Esophagus squamous epithelium (tissue), 5 donors: Measurements from ENCODE around the gene CDC42BPB. TPM values are rescaled to one million over a fixed set of nuclear protein-coding genes. Genes with fewer than 3 reads are reported as not detected.

Experiments
- DNase-seq: peaks from one replicate; lab custom pipeline; 2025; lab: John Stamatoyannopoulos, UW
- H3K27ac ChIP-seq, 4 donors: fragments of 200-600 bp; sonication (generic); one replicate each; pipeline ENCODE4 v1.5.1; 2016 to 2019; ENCODE audit warnings: mild to moderate bottlenecking in 1 of 4
- H3K27me3 ChIP-seq, 4 donors: fragments of 200-600 bp; sonication (generic); 1 replicate in 3 of 4; 2 replicates in 1 of 4; pipeline versions ENCODE4 v1.5.1 to v1.6.0; 2017 to 2021; ENCODE audit warnings: antibody characterized with exemption in 1 of 4
- H3K36me3 ChIP-seq, 3 donors: fragments of 200-600 bp; sonication (generic); one replicate each; pipeline ENCODE4 v1.5.1; 2016 to 2019
- H3K4me1 ChIP-seq, 3 donors: fragments of 200-600 bp; sonication (generic); one replicate each; pipeline ENCODE4 v1.5.1; 2017 to 2019
- H3K4me3 ChIP-seq, 4 donors: fragments of 200-600 bp; sonication (generic); 1 replicate in 3 of 4; 2 replicates in 1 of 4; pipeline ENCODE4 v1.5.1; 2016 to 2019; ENCODE audit warnings: mild to moderate bottlenecking in 2 of 4, moderate library complexity in 1 of 4
- H3K9me3 ChIP-seq, 3 donors: fragments of 200-600 bp; sonication (generic); one replicate each; pipeline ENCODE4 v1.5.1; 2016 to 2019
- CTCF ChIP-seq, 6 experiments: fragments of 450-650 bp in 4 of 6; fragments of 200-600 bp in 2 of 6; sonication (generic) in 2 of 6; IDR thresholded peaks; one replicate each; pipeline ENCODE4 v1.5.1; 2016 to 2019; ENCODE audit warnings: antibody characterized with exemption in 6 of 6, mild to moderate bottlenecking in 4 of 6, moderate library complexity in 4 of 6
- POLR2A ChIP-seq, 4 donors: fragments of 450-650 bp; IDR thresholded peaks; one replicate each; pipeline ENCODE4 v1.6.1; 2017; ENCODE audit warnings: antibody characterized with exemption in 4 of 4, mild to moderate bottlenecking in 4 of 4, moderate library complexity in 3 of 4
- WGBS, 2 donors: methylation state at CpG; one replicate each; pipeline ENCODE4 v1.1.5; 2018; 5-methylcytosine and 5-hydroxymethylcytosine counted together
- intact Hi-C: fragments of 100-400 bp; cut with DNase I; formaldehyde crosslinking; loops from one replicate; pipeline ENCODE4 v1.15.0; 2022
- total RNA-seq, 4 donors: library from RNA; depleted of rRNA; stranded (reverse); fragments of >200 nt; gene quantifications; one replicate each; pipeline ENCODE4 v1.1.0, GENCODE V29; 2016
- donor health status: DM: yes; HTN: yes; CAD: no.

CDC42BPB gene
- total RNA-seq, 4 donors from 2014 or later, result 43.7 to 98.2 (median 81.2) TPM

GRCh38 chr14:102916347-102917055 lies 140.8 kb downstream of the CDC42BPB start:
- peaks cover 0 to 12% (median 0%) of the 10 kb centered on the region in 3 donors for H3K36me3 ChIP-seq
- peaks cover 0 to 3% (median 0%) of the 10 kb centered on the region in 4 donors for H3K27me3 ChIP-seq
- WGBS, 2 donors, result 77 to 78% methylated on average over 10 to 13 of the region's 18 CpGs
- no peaks in the 10 kb centered on the region for H3K4me1 ChIP-seq
- no peaks in the 10 kb centered on the region for H3K9me3 ChIP-seq
- intact Hi-C loops, result no loop called here
- DNase-seq, result no peak
- no peak overlapping the region for H3K4me3 ChIP-seq
- TF ChIP-seq POLR2A (IDR thresholded peaks at IDR 0.05) (no peak), CTCF (IDR thresholded peaks at IDR 0.05) (no peak)
- H3K27ac ChIP-seq, result no peak overlapping the region

- no peak overlapping the region for H3K4me3 ChIP-seq
- no peak overlapping the region for H3K27ac ChIP-seq
- intact Hi-C loops, result no loop called here
- WGBS, 2 donors, result 71 to 89% methylated on average over 4 to 6 of the region's 19 CpGs
- H3K36me3 ChIP-seq, result peaks cover 0 to 14% (median 0%) of the 10 kb centered on the region in 3 donors
- no peaks in the 10 kb centered on the region for H3K9me3 ChIP-seq
- H3K4me1 ChIP-seq, result no peaks in the 10 kb centered on the region
- H3K27me3 ChIP-seq, result no peaks in the 10 kb centered on the region
- no peak for DNase-seq
- TF ChIP-seq CTCF (IDR thresholded peaks at IDR 0.05) (no peak), POLR2A (IDR thresholded peaks at IDR 0.05) (no peak)
Observed at GRCh38 chr14:102915292-102916110, 141.8 kb downstream of the CDC42BPB start.

GRCh38 chr14:102914474-102915291 lies 142.7 kb downstream of the CDC42BPB start:
- Histone ChIP-seq H3K9me3 (no peaks in the 10 kb centered on the region), H3K36me3 (peaks cover 0 to 14% (median 0%) of the 10 kb centered on the region in 3 donors), H3K27me3 (no peaks in the 10 kb centered on the region), H3K4me3 (no peak overlapping the region), H3K4me1 (no peaks in the 10 kb centered on the region), H3K27ac (no peak overlapping the region)
- WGBS, 2 donors, result 64% methylated on average over 8 of the region's 26 CpGs; no CpG with 5 or more reads in 1 of the 2 donors
- TF ChIP-seq CTCF (IDR thresholded peaks at IDR 0.05) (no peak), POLR2A (IDR thresholded peaks at IDR 0.05) (no peak)
- DNase-seq, result no peak
- intact Hi-C loops, result loop anchor here (5.0 kb wide), 1 partner anchor 142 kb away; no protein-coding TSS in a partner anchor

GRCh38 chr14:102913341-102914211 lies 143.8 kb downstream of the CDC42BPB start:
- 84 to 92% methylated on average over 7 to 17 of the region's 28 CpGs for WGBS, 2 donors
- Histone ChIP-seq H3K27me3 (no peaks in the 10 kb centered on the region), H3K4me1 (no peaks in the 10 kb centered on the region), H3K9me3 (no peaks in the 10 kb centered on the region), H3K4me3 (no peak overlapping the region), H3K27ac (no peak overlapping the region), H3K36me3 (peaks cover 0 to 21% (median 0%) of the 10 kb centered on the region in 3 donors)
- DNase-seq, result no peak
- TF ChIP-seq CTCF (IDR thresholded peaks at IDR 0.05) (no peak), POLR2A (IDR thresholded peaks at IDR 0.05) (no peak)
- intact Hi-C loops, result loop anchor here (5.0 kb wide), 1 partner anchor 141 kb away; no protein-coding TSS in a partner anchor
